Germinal center (tissue), 1 donor: ENCODE measurements around the gene ZCCHC9.
"Not testable (repeated sequence)": the region's sequence is repeated elsewhere in the genome, so short reads cannot be mapped to it uniquely, and the experiment has no call there.

Experiments used
- DNase-seq: peaks from one replicate; pipeline ENCODE4 v3.0.0; 2012; ENCODE audit warnings: mixed read lengths, low spot score

The ZCCHC9 gene

GRCh38 chr5:81301271-81302015 lies at the start of gene ZCCHC9:
ZCCHC9 (plus strand) TSS chr5:81301587; CDS start chr5:81304758, 3,171 bp downstream.
- peak; percentile 87 for DNase-seq

- no peak for DNase-seq
Measured at GRCh38 chr5:81251922-81252321, 49.5 kb upstream of the ZCCHC9 start.

GRCh38 chr5:81252904-81253303 lies 48.5 kb upstream of the ZCCHC9 start:
- no peak for DNase-seq

GRCh38 chr5:81253875-81254274 lies 47.5 kb upstream of the ZCCHC9 start:
- DNase-seq: no peak

- DNase-seq: no peak
Measured at GRCh38 chr5:81254886-81255559, 46.4 kb upstream of the ZCCHC9 start.

GRCh38 chr5:81256766-81257165 lies 44.6 kb upstream of the ZCCHC9 start:
- DNase-seq: no peak

GRCh38 chr5:81262796-81263195 lies 38.6 kb upstream of the ZCCHC9 start:
- not testable (repeated sequence) for DNase-seq

- no peak for DNase-seq
Measured at GRCh38 chr5:81265101-81265500, 36.3 kb upstream of the ZCCHC9 start.

GRCh38 chr5:81268521-81269196 lies 32.7 kb upstream of the ZCCHC9 start:
- no peak for DNase-seq

- DNase-seq: no peak
Measured at GRCh38 chr5:81269751-81270393, 31.5 kb upstream of the ZCCHC9 start.

- DNase-seq: not testable (repeated sequence)
Measured at GRCh38 chr5:81270394-81271027, 30.9 kb upstream of the ZCCHC9 start.

GRCh38 chr5:81283976-81284375 lies 17.4 kb upstream of the ZCCHC9 start:
- no peak for DNase-seq

- no peak for DNase-seq
Measured at GRCh38 chr5:81286059-81286617, 15.2 kb upstream of the ZCCHC9 start.

GRCh38 chr5:81288021-81288433 lies 13.4 kb upstream of the ZCCHC9 start:
- peak; percentile 47 for DNase-seq

GRCh38 chr5:81290146-81290545 lies 11.2 kb upstream of the ZCCHC9 start:
- no peak for DNase-seq

- DNase-seq: no peak
Measured at GRCh38 chr5:81292130-81292529, 9.3 kb upstream of the ZCCHC9 start.

GRCh38 chr5:81294021-81294420 lies 7.4 kb upstream of the ZCCHC9 start:
- DNase-seq: not testable (repeated sequence)

GRCh38 chr5:81297531-81297930 lies 3.9 kb upstream of the ZCCHC9 start:
- DNase-seq: no peak

- no peak for DNase-seq
Measured at GRCh38 chr5:81300921-81301270, 491 bp upstream of the ZCCHC9 start.

- no peak for DNase-seq
Measured at GRCh38 chr5:81302596-81302995, 1.2 kb downstream of the ZCCHC9 start.

GRCh38 chr5:81303563-81303962 lies 2.2 kb downstream of the ZCCHC9 start:
- no peak for DNase-seq

GRCh38 chr5:81305785-81306184 lies 4.4 kb downstream of the ZCCHC9 start:
- no peak for DNase-seq
